ENCODE results near the gene PTPDC1. TPM values are rescaled to one million over a fixed set of nuclear protein-coding genes. Genes with fewer than 3 reads are reported as not detected.
"Not testable (repeated sequence)": the region's sequence is repeated elsewhere in the genome, so short reads cannot be mapped to it uniquely, and the experiment has no call there.

The PTPDC1 gene
- total RNA-seq, 1 donor from 2014 or later: 5.5 TPM

GRCh38 chr9:94080249-94080648, 4.0 kb upstream of the PTPDC1 start:
- peaks cover 4% of the 10 kb centered on the region for H3K27me3 Mint-ChIP-seq (ENCODE audit: insufficient read depth)
- DNase-seq (ENCODE audit: low spot score): no peak
- H3K36me3 Mint-ChIP-seq (ENCODE audit: low read depth): peaks cover 1% of the 10 kb centered on the region
- no peaks in the 10 kb centered on the region for H3K9me3 Mint-ChIP-seq
- H3K4me1 Mint-ChIP-seq (ENCODE audit: low read depth): no peaks in the 10 kb centered on the region
- intact Hi-C loops (cut with micrococcal nuclease): no loop called here
- no peak overlapping the region for H3K4me3 Mint-ChIP-seq
- H3K27ac Mint-ChIP-seq: no peak overlapping the region

- no peak overlapping the region for H3K27ac Mint-ChIP-seq
Measured at GRCh38 chr9:94081435-94081834, 2.8 kb upstream of the PTPDC1 start.

GRCh38 chr9:94081864-94082463, 2.3 kb upstream of the PTPDC1 start:
- Mint-ChIP-seq H3K9me3 (no peaks in the 10 kb centered on the region), H3K36me3 (ENCODE audit: low read depth) (peaks cover 1% of the 10 kb centered on the region), H3K4me3 (no peak overlapping the region), H3K27me3 (ENCODE audit: insufficient read depth) (peaks cover 4% of the 10 kb centered on the region), H3K4me1 (ENCODE audit: low read depth) (no peaks in the 10 kb centered on the region), H3K27ac (no peak overlapping the region)
- intact Hi-C loops (cut with micrococcal nuclease): no loop called here
- no peak for DNase-seq (ENCODE audit: low spot score)

More at GRCh38 chr9:94081435-94081834, 2.8 kb upstream of the PTPDC1 start:
- H3K4me1 Mint-ChIP-seq (ENCODE audit: low read depth): no peaks in the 10 kb centered on the region
- no peak for DNase-seq (ENCODE audit: low spot score)
- no peak overlapping the region for H3K4me3 Mint-ChIP-seq
- peaks cover 4% of the 10 kb centered on the region for H3K27me3 Mint-ChIP-seq (ENCODE audit: insufficient read depth)
- H3K36me3 Mint-ChIP-seq (ENCODE audit: low read depth): peaks cover 1% of the 10 kb centered on the region
- H3K9me3 Mint-ChIP-seq: no peaks in the 10 kb centered on the region
- intact Hi-C loops (cut with micrococcal nuclease): no loop called here

GRCh38 chr9:94082553-94082952, 1.7 kb upstream of the PTPDC1 start:
- intact Hi-C loops (cut with micrococcal nuclease): no loop called here
- H3K4me1 Mint-ChIP-seq (ENCODE audit: low read depth): no peaks in the 10 kb centered on the region
- no peak overlapping the region for H3K4me3 Mint-ChIP-seq
- peaks cover 4% of the 10 kb centered on the region for H3K27me3 Mint-ChIP-seq (ENCODE audit: insufficient read depth)
- H3K27ac Mint-ChIP-seq: no peak overlapping the region
- DNase-seq (ENCODE audit: low spot score): no peak
- H3K9me3 Mint-ChIP-seq: no peaks in the 10 kb centered on the region
- peaks cover 1% of the 10 kb centered on the region for H3K36me3 Mint-ChIP-seq (ENCODE audit: low read depth)

GRCh38 chr9:94082956-94083355, 1.3 kb upstream of the PTPDC1 start:
- no peak for DNase-seq (ENCODE audit: low spot score)
- Mint-ChIP-seq H3K9me3 (no peaks in the 10 kb centered on the region), H3K27me3 (ENCODE audit: insufficient read depth) (peaks cover 4% of the 10 kb centered on the region), H3K4me3 (no peak overlapping the region), H3K27ac (no peak overlapping the region), H3K4me1 (ENCODE audit: low read depth) (no peaks in the 10 kb centered on the region), H3K36me3 (ENCODE audit: low read depth) (peaks cover 1% of the 10 kb centered on the region)
- intact Hi-C loops (cut with micrococcal nuclease): no loop called here

- Mint-ChIP-seq H3K27me3 (ENCODE audit: insufficient read depth) (peaks cover 4% of the 10 kb centered on the region), H3K36me3 (ENCODE audit: low read depth) (peaks cover 1% of the 10 kb centered on the region), H3K4me3 (no peak overlapping the region), H3K27ac (no peak overlapping the region), H3K9me3 (no peaks in the 10 kb centered on the region), H3K4me1 (ENCODE audit: low read depth) (no peaks in the 10 kb centered on the region)
- intact Hi-C loops (cut with micrococcal nuclease): no loop called here
- DNase-seq (ENCODE audit: low spot score): no peak
Measured at GRCh38 chr9:94083384-94083783, 880 bp upstream of the PTPDC1 start.

GRCh38 chr9:94085062-94085639, 887 bp downstream of the PTPDC1 start:
- no peaks in the 10 kb centered on the region for H3K9me3 Mint-ChIP-seq
- H3K4me3 Mint-ChIP-seq: no peak overlapping the region
- no peaks in the 10 kb centered on the region for H3K27me3 Mint-ChIP-seq (ENCODE audit: insufficient read depth)
- H3K27ac Mint-ChIP-seq: no peak overlapping the region
- H3K36me3 Mint-ChIP-seq (ENCODE audit: low read depth): peaks cover 1% of the 10 kb centered on the region
- no peak for DNase-seq (ENCODE audit: low spot score)
- H3K4me1 Mint-ChIP-seq (ENCODE audit: low read depth): no peaks in the 10 kb centered on the region
- intact Hi-C loops (cut with micrococcal nuclease): no loop called here

GRCh38 chr9:94086486-94087345, 2.5 kb downstream of the PTPDC1 start:
- H3K4me3 Mint-ChIP-seq: no peak overlapping the region
- no peak overlapping the region for H3K27ac Mint-ChIP-seq
- H3K36me3 Mint-ChIP-seq (ENCODE audit: low read depth): no peaks in the 10 kb centered on the region
- no peak for DNase-seq (ENCODE audit: low spot score)
- intact Hi-C loops (cut with micrococcal nuclease): no loop called here
- H3K9me3 Mint-ChIP-seq: no peaks in the 10 kb centered on the region
- H3K27me3 Mint-ChIP-seq (ENCODE audit: insufficient read depth): no peaks in the 10 kb centered on the region
- no peaks in the 10 kb centered on the region for H3K4me1 Mint-ChIP-seq (ENCODE audit: low read depth)

- H3K4me1 Mint-ChIP-seq (ENCODE audit: low read depth); H3K4me3 Mint-ChIP-seq; H3K36me3 Mint-ChIP-seq (ENCODE audit: low read depth); H3K27ac Mint-ChIP-seq; H3K27me3 Mint-ChIP-seq (ENCODE audit: insufficient read depth); H3K9me3 Mint-ChIP-seq; intact Hi-C loops (cut with micrococcal nuclease); DNase-seq (ENCODE audit: low spot score): not testable (repeated sequence)
Measured at GRCh38 chr9:94094219-94095145, 10.2 kb downstream of the PTPDC1 start.

GRCh38 chr9:94096819-94097577, 12.7 kb downstream of the PTPDC1 start:
- no peaks in the 10 kb centered on the region for H3K27me3 Mint-ChIP-seq (ENCODE audit: insufficient read depth)
- H3K27ac Mint-ChIP-seq: no peak overlapping the region
- H3K4me3 Mint-ChIP-seq: no peak overlapping the region
- H3K36me3 Mint-ChIP-seq (ENCODE audit: low read depth): no peaks in the 10 kb centered on the region
- no peaks in the 10 kb centered on the region for H3K4me1 Mint-ChIP-seq (ENCODE audit: low read depth)
- no peaks in the 10 kb centered on the region for H3K9me3 Mint-ChIP-seq
- intact Hi-C loops (cut with micrococcal nuclease): no loop called here
- no peak for DNase-seq (ENCODE audit: low spot score)

GRCh38 chr9:94097788-94098414, 13.6 kb downstream of the PTPDC1 start:
- H3K27me3 Mint-ChIP-seq (ENCODE audit: insufficient read depth): no peaks in the 10 kb centered on the region
- H3K27ac Mint-ChIP-seq: no peak overlapping the region
- no peaks in the 10 kb centered on the region for H3K36me3 Mint-ChIP-seq (ENCODE audit: low read depth)
- no peak overlapping the region for H3K4me3 Mint-ChIP-seq
- no peaks in the 10 kb centered on the region for H3K4me1 Mint-ChIP-seq (ENCODE audit: low read depth)
- intact Hi-C loops (cut with micrococcal nuclease): no loop called here
- no peaks in the 10 kb centered on the region for H3K9me3 Mint-ChIP-seq
- DNase-seq (ENCODE audit: low spot score): no peak

Data from activated T-helper 1 cell treated with anti-CD3 and anti-CD28 coated beads, Interleukin-12 subunit alpha, Interleukin-12 subunit beta, Interleukin-2, Interleukin-4 antibody, amounts not matched to agents 30 ng/mL and 10 ng/mL and 1 ng/mL, durations not matched to agents 14 hours and 24 hours and 36 hours (primary cell).